ENCODE measurements around the gene NSUN4. TPM values are rescaled to one million over a fixed set of nuclear protein-coding genes. Genes with fewer than 3 reads are reported as not detected.

NSUN4 gene
- total and polyA plus RNA-seq, 2 of the 13 experiments (the other 11 are each of a cell fraction or from before 2014, with no cell fraction given) = 21.5 to 23.5 TPM

GRCh38 chr1:46301808-46302640, 38.6 kb upstream of the NSUN4 start (continued):
- TF ChIP-seq NCOR1 (IDR thresholded peaks at IDR 0.05; ENCODE audit: borderline replicate concordance, low read length) (no peak), NBN (conservative IDR thresholded peaks at IDR 0.05) (no peak), ZBTB8A (CRISPR knock-in tag; IDR thresholded peaks at IDR 0.05; ENCODE audit: borderline replicate concordance, low read depth) (no peak), TAF15 (IDR thresholded peaks at IDR 0.05; ENCODE audit: low read depth, low read length, poor library complexity, severe bottlenecking) (no peak), TOPORS (CRISPR knock-in tag; IDR thresholded peaks at IDR 0.05) (no peak; the same call in 1 of the 2 replicates), SIN3A (IDR thresholded peaks at IDR 0.05; ENCODE audit: borderline replicate concordance, low read depth, low read length) (no peak), KLF12 (CRISPR knock-in tag; IDR thresholded peaks at IDR 0.05; ENCODE audit: borderline replicate concordance) (peak; percentile 15; the same call in 1 of the 2 replicates), HDAC2 (CRISPR knock-in tag; IDR thresholded peaks at IDR 0.05) (no peak), AFF4 (CRISPR knock-in tag; IDR thresholded peaks at IDR 0.05) (no peak), ZSCAN21 (CRISPR knock-in tag; IDR thresholded peaks at IDR 0.05; ENCODE audit: borderline replicate concordance) (0 out of 2 replicates have a peak, but pooled peaks have one; percentile 44), SRSF9 (IDR thresholded peaks at IDR 0.05; ENCODE audit: borderline replicate concordance, insufficient read depth, low read depth, low read length, poor library complexity, severe bottlenecking) (no peak), ZNF761 (CRISPR knock-in tag; conservative IDR thresholded peaks at IDR 0.05) (no peak), ZGPAT (CRISPR knock-in tag; IDR thresholded peaks at IDR 0.05) (peak; percentile 68; the same call in 1 of the 2 replicates), ZBTB4 (CRISPR knock-in tag; IDR thresholded peaks at IDR 0.05; ENCODE audit: borderline replicate concordance) (no peak), ATF2 (CRISPR knock-in tag; IDR thresholded peaks at IDR 0.05) (0 out of 2 replicates have a peak, but pooled peaks have one; percentile 11), ZNF225 (CRISPR knock-in tag; IDR thresholded peaks at IDR 0.05) (no peak; the same call in 1 of the 2 replicates), MLLT10 (CRISPR knock-in tag; IDR thresholded peaks at IDR 0.05) (no peak), IRF2 (CRISPR knock-in tag; IDR thresholded peaks at IDR 0.05) (no peak), MEF2D (CRISPR knock-in tag; IDR thresholded peaks at IDR 0.05) (no peak; the same call in 1 of the 2 replicates)

Data from HepG2 (cell line).